Tibial artery (tissue), 4 donors: ENCODE measurements around the gene KPNA6.

Experiments
- DNase-seq, 2 donors: peaks; one replicate each; pipeline ENCODE4 v3.0.0-alpha.2; 2019
- H3K27ac ChIP-seq, 2 donors: fragments of 200-600 bp; sonication (generic) in 1 of 2; 1 replicate in 1 of 2; 2 replicates in 1 of 2; pipeline ENCODE4 v1.5.1; 2018 to 2019; ENCODE audit warnings: mild to moderate bottlenecking in 1 of 2
- H3K27me3 ChIP-seq, 2 donors: fragments of 200-600 bp; sonication (generic) in 1 of 2; one replicate each; pipeline versions ENCODE4 v1.5.1 to v1.6.0; 2016 to 2019
- H3K36me3 ChIP-seq, 3 donors: fragments of 200-600 bp; sonication (generic) in 2 of 3; one replicate each; pipeline ENCODE4 v1.5.1; 2016 to 2019; ENCODE audit warnings: mild to moderate bottlenecking in 2 of 3
- H3K4me1 ChIP-seq, 4 donors: fragments of 200-600 bp; sonication (generic) in 2 of 4; 1 replicate in 3 of 4; 2 replicates in 1 of 4; pipeline ENCODE4 v1.5.1; 2016 to 2019
- H3K4me3 ChIP-seq, 2 donors: fragments of 200-600 bp; sonication (generic) in 1 of 2; 1 replicate in 1 of 2; 2 replicates in 1 of 2; pipeline ENCODE4 v1.5.1; 2018 to 2019; ENCODE audit warnings: mild to moderate bottlenecking in 2 of 2
- H3K9me3 ChIP-seq, 3 donors: fragments of 200-600 bp; sonication (generic) in 1 of 3; one replicate each; pipeline ENCODE4 v1.5.1; 2016 to 2019
- CTCF ChIP-seq, 2 experiments: fragments of 200-600 bp in 1 of 2; fragments of 450-650 bp in 1 of 2; IDR thresholded peaks; one replicate each; pipeline ENCODE4 v1.5.1; 2017 to 2019; ENCODE audit warnings: antibody characterized with exemption in 2 of 2, mild to moderate bottlenecking in 1 of 2, moderate library complexity in 1 of 2
- intact Hi-C: fragments of 100-400 bp; cut with DNase I; formaldehyde crosslinking; loops from one replicate; pipeline ENCODE4 v1.15.0; 2023; ENCODE audit warnings: low total_unique reads

Gene KPNA6

GRCh38 chr1:32219022-32219421 is 111.2 kb downstream of the KPNA6 start:
- DNase-seq = no peak
- H3K36me3 ChIP-seq = peaks cover 33 to 62% (median 35%) of the 10 kb centered on the region in 3 donors
- intact Hi-C loops = no loop called here
- no peaks in the 10 kb centered on the region for H3K9me3 ChIP-seq
- H3K4me1 ChIP-seq = peaks cover 0 to 35% (median 27%) of the 10 kb centered on the region in 4 donors
- no peak for TF ChIP-seq CTCF (IDR thresholded peaks at IDR 0.05)
- H3K27me3 ChIP-seq = no peaks in the 10 kb centered on the region
- H3K4me3 ChIP-seq = no peak overlapping the region
- H3K27ac ChIP-seq = no peak overlapping the region

- peak overlapping the region; percentile 65 to 86 for H3K4me3 ChIP-seq
- no peaks in the 10 kb centered on the region for H3K9me3 ChIP-seq
- H3K36me3 ChIP-seq = peaks cover 30 to 62% (median 39%) of the 10 kb centered on the region in 3 donors
- TF ChIP-seq CTCF (IDR thresholded peaks at IDR 0.05) = no peak
- DNase-seq = no peak
- peak overlapping the region; percentile 90 to 92 for H3K27ac ChIP-seq
- H3K27me3 ChIP-seq = no peaks in the 10 kb centered on the region
- intact Hi-C loops = loop anchor here (5.0 kb wide), 1 partner anchor 71 kb away; the partner anchor contains the start of gene HDAC1
- peaks cover 0 to 35% (median 28%) of the 10 kb centered on the region in 4 donors for H3K4me1 ChIP-seq
Observed at GRCh38 chr1:32220746-32221580, 113.1 kb downstream of the KPNA6 start.

GRCh38 chr1:32221581-32221979 is 113.7 kb downstream of the KPNA6 start:
- Histone ChIP-seq H3K27ac (peak overlapping the region; percentile 90 to 92), H3K4me3 (peak overlapping the region; percentile 65 to 86), H3K27me3 (no peaks in the 10 kb centered on the region), H3K36me3 (peaks cover 30 to 62% (median 39%) of the 10 kb centered on the region in 3 donors), H3K4me1 (peaks cover 0 to 34% (median 28%) of the 10 kb centered on the region in 4 donors), H3K9me3 (no peaks in the 10 kb centered on the region)
- intact Hi-C loops = loop anchor here (5.0 kb wide), 1 partner anchor 71 kb away; the partner anchor contains the start of gene HDAC1
- no peak for DNase-seq
- TF ChIP-seq CTCF (IDR thresholded peaks at IDR 0.05) = no peak

GRCh38 chr1:32221980-32222755 is 114.3 kb downstream of the KPNA6 start, which contains the start of the genes EIF3I and TMEM234:
TSS of gene EIF3I (plus strand) at chr1:32222407. CDS start at chr1:32222442, 35 bp downstream.
TSS of gene TMEM234 (minus strand) at chr1:32222353. CDS start at chr1:32222322, 31 bp downstream.
- H3K4me1 ChIP-seq = peaks cover 0 to 34% (median 28%) of the 10 kb centered on the region in 4 donors
- H3K27me3 ChIP-seq = no peaks in the 10 kb centered on the region
- TF ChIP-seq CTCF (IDR thresholded peaks at IDR 0.05) = no peak
- peaks cover 30 to 62% (median 37%) of the 10 kb centered on the region in 3 donors for H3K36me3 ChIP-seq
- no peaks in the 10 kb centered on the region for H3K9me3 ChIP-seq
- peak within 1 kb of the TSS; percentile 65 to 86 for H3K4me3 ChIP-seq
- intact Hi-C loops = loop anchor here (5.0 kb wide), 1 partner anchor 70 kb away; the partner anchor contains the start of gene HDAC1
- DNase-seq = peak; percentile 94 to 95
- peak within 1 kb of the TSS; percentile 90 to 92 for H3K27ac ChIP-seq

GRCh38 chr1:32223683-32224082 is 115.8 kb downstream of the KPNA6 start:
- Histone ChIP-seq H3K4me1 (peaks cover 0 to 34% (median 28%) of the 10 kb centered on the region in 4 donors), H3K36me3 (peaks cover 32 to 62% (median 49%) of the 10 kb centered on the region in 3 donors), H3K27ac (peak overlapping the region in 1 of 2 donors; percentile 92), H3K4me3 (peak overlapping the region; percentile 65 to 86), H3K9me3 (no peaks in the 10 kb centered on the region), H3K27me3 (no peaks in the 10 kb centered on the region)
- no peak for DNase-seq
- intact Hi-C loops = loop anchor here (5.0 kb wide), 1 partner anchor 69 kb away; the partner anchor contains the start of gene HDAC1
- TF ChIP-seq CTCF (IDR thresholded peaks at IDR 0.05) = no peak
